Activated naive CD8-positive, alpha-beta T cell treated with anti-CD3 and anti-CD28 coated beads, Interleukin-2, amount 10 ng/mL, durations not matched to agents 7 days and 5 days (primary cell): ENCODE data around the gene RIPOR2. TPM values are rescaled to one million over a fixed set of nuclear protein-coding genes. Genes with fewer than 3 reads are reported as not detected.
"Not testable (repeated sequence)": the region's sequence is repeated elsewhere in the genome, so short reads cannot be mapped to it uniquely, and the experiment has no call there.

Experiments
- ATAC-seq: fragments of 150-1000 bp; cut with Tn5 transposase; one replicate; pipeline ENCODE4 v1.10.0; 2021; ENCODE audit warnings: low read depth, moderate library complexity
- POLR2A ChIA-PET: fragments of 350-600 bp; sonication (Branson Sonifier 250); formaldehyde crosslinking; loops from one replicate; lab custom pipeline; 2021; ENCODE audit warnings: antibody characterized with exemption; lab: Charles Lee
- DNase-seq: peaks from one replicate; pipeline ENCODE4 v3.0.0; 2021
- H3K27ac Mint-ChIP-seq: one replicate; pipeline ENCODE4 v1.8.0; 2022; ENCODE audit warnings: mild to moderate bottlenecking, mixed read lengths
- H3K27me3 Mint-ChIP-seq: one replicate; pipeline ENCODE4 v1.8.0; 2022; ENCODE audit warnings: mild to moderate bottlenecking, moderate library complexity, mixed read lengths
- H3K36me3 Mint-ChIP-seq: one replicate; pipeline ENCODE4 v1.8.0; 2021; ENCODE audit warnings: mild to moderate bottlenecking, mixed read lengths
- H3K4me1 Mint-ChIP-seq: one replicate; pipeline ENCODE4 v1.8.0; 2021; ENCODE audit warnings: mixed read lengths
- H3K4me3 Mint-ChIP-seq: one replicate; pipeline ENCODE4 v1.8.0; 2022; ENCODE audit warnings: mild to moderate bottlenecking, moderate library complexity, mixed read lengths
- H3K9me3 Mint-ChIP-seq: one replicate; pipeline ENCODE4 v1.8.0; 2021; ENCODE audit warnings: mixed read lengths
- total RNA-seq, 2 experiments: library from RNA; stranded (reverse); gene quantifications; one replicate each; pipeline ENCODE4 v1.2.3, GENCODE V29; 2021

The RIPOR2 gene
- total RNA-seq, 2 experiments from 2014 or later: 181 to 195 TPM

- H3K27me3 Mint-ChIP-seq: no peaks in the 10 kb centered on the region
- no peak overlapping the region for H3K4me3 Mint-ChIP-seq
- DNase-seq: no peak
- peaks cover 44% of the 10 kb centered on the region for H3K36me3 Mint-ChIP-seq
- peaks cover 66% of the 10 kb centered on the region for H3K4me1 Mint-ChIP-seq
- no peaks in the 10 kb centered on the region for H3K9me3 Mint-ChIP-seq
- POLR2A ChIA-PET: interaction anchor here (1.6 kb wide), 1 partner anchor 101 kb away, joined by 3 read pairs; no protein-coding TSS in a partner anchor
- peak overlapping the region; percentile 76 for H3K27ac Mint-ChIP-seq
- no peak for ATAC-seq
Measured at GRCh38 chr6:24890471-24890870, 45.3 kb downstream of the RIPOR2 start.

- Mint-ChIP-seq H3K27ac (peak overlapping the region; percentile 59), H3K9me3 (no peaks in the 10 kb centered on the region), H3K4me3 (peak overlapping the region; percentile 15), H3K36me3 (peaks cover 52% of the 10 kb centered on the region), H3K27me3 (no peaks in the 10 kb centered on the region), H3K4me1 (peaks cover 59% of the 10 kb centered on the region)
- POLR2A ChIA-PET: interaction anchor here (0.6 to 1.2 kb wide), 4 partner anchors 18 to 171 kb away, joined by 3 read pairs; no protein-coding TSS in a partner anchor
- no peak for ATAC-seq
- DNase-seq: no peak
Measured at GRCh38 chr6:24888715-24889370, 46.9 kb downstream of the RIPOR2 start.

DNA sequence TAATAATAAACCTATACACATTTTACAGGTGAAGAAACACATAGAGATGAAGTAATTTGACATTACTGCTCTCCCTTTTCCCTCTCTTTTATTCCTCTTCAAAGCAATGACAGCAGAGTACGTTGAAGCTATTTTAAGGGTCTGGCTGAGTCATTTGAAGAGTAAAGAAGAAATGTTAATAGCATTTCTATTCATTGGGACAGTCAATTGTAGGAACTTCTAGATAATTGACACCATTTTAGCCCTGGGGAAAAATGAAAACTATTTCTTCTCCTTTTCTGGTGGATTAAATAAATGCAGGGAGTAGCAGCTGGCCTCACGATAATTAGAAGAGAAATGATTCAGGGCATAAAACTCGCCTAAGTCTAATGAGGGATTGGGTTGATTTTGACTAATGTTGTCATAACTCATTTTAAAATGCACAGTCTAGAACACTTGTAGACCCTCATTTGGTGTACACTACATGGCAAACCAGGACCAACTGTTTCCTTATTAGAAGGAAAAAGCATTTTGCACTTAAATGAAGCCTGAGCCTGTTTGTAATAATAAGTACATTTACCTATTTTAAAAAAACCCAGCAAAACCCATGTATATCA lies 48.1 kb downstream of the RIPOR2 start:
- no peak for ATAC-seq
- H3K4me3 Mint-ChIP-seq: no peak overlapping the region
- H3K9me3 Mint-ChIP-seq: no peaks in the 10 kb centered on the region
- no peak for DNase-seq
- H3K4me1 Mint-ChIP-seq: peaks cover 61% of the 10 kb centered on the region
- no peak overlapping the region for H3K27ac Mint-ChIP-seq
- H3K27me3 Mint-ChIP-seq: no peaks in the 10 kb centered on the region
- POLR2A ChIA-PET: no interaction called here
- peaks cover 54% of the 10 kb centered on the region for H3K36me3 Mint-ChIP-seq

GRCh38 chr6:24883618-24884017 lies 52.1 kb downstream of the RIPOR2 start:
- ATAC-seq (peak; percentile 60), DNase-seq (no peak)
- POLR2A ChIA-PET: interaction anchor here (1.0 kb wide), 1 partner anchor 15 kb away, joined by 3 read pairs; no protein-coding TSS in a partner anchor
- H3K36me3 Mint-ChIP-seq: peaks cover 69% of the 10 kb centered on the region
- no peaks in the 10 kb centered on the region for H3K27me3 Mint-ChIP-seq
- peak overlapping the region; percentile 68 for H3K4me3 Mint-ChIP-seq
- H3K9me3 Mint-ChIP-seq: no peaks in the 10 kb centered on the region
- peak overlapping the region; percentile 86 for H3K27ac Mint-ChIP-seq
- peaks cover 49% of the 10 kb centered on the region for H3K4me1 Mint-ChIP-seq

GRCh38 chr6:24882835-24883555 lies 52.8 kb downstream of the RIPOR2 start:
- H3K4me3 Mint-ChIP-seq: peak overlapping the region; percentile 68
- DNase-seq (no peak), ATAC-seq (no peak)
- H3K9me3 Mint-ChIP-seq: peaks cover 2% of the 10 kb centered on the region
- H3K4me1 Mint-ChIP-seq: peaks cover 46% of the 10 kb centered on the region
- H3K27me3 Mint-ChIP-seq: no peaks in the 10 kb centered on the region
- H3K27ac Mint-ChIP-seq: peak overlapping the region; percentile 86
- peaks cover 74% of the 10 kb centered on the region for H3K36me3 Mint-ChIP-seq
- POLR2A ChIA-PET: interaction anchor here (0.6 to 1.0 kb wide), 2 partner anchors 16 to 29 kb away, joined by 3 read pairs; no protein-coding TSS in a partner anchor

DNA sequence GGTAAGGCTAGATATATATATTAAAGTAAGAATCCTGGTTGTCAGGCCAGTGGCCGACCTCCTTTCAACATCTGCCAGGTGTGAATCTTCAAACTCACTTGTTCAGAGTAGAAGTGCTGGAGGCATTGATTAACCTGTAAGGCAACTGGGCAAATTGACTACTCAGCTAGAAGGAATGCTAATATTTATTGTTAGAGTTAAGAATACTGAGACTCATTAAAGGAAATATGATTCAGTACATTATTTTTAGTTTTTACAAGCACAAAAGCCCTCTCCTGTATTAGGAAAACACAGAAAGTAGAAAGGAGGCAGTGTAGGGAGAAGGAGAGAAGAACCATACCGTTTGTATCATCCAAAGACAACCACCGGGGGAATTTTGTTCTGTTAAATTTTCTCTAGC lies 53.5 kb downstream of the RIPOR2 start:
- POLR2A ChIA-PET: interaction anchor here (0.6 kb wide), 1 partner anchor 28 kb away, joined by 3 read pairs; no protein-coding TSS in a partner anchor
- peaks cover 75% of the 10 kb centered on the region for H3K36me3 Mint-ChIP-seq
- no peak for ATAC-seq
- no peak for DNase-seq
- peak overlapping the region; percentile 3 for H3K4me3 Mint-ChIP-seq
- H3K27ac Mint-ChIP-seq: no peak overlapping the region
- H3K27me3 Mint-ChIP-seq: no peaks in the 10 kb centered on the region
- peaks cover 44% of the 10 kb centered on the region for H3K4me1 Mint-ChIP-seq
- H3K9me3 Mint-ChIP-seq: peaks cover 9% of the 10 kb centered on the region

GRCh38 chr6:24881376-24881775 lies 54.4 kb downstream of the RIPOR2 start:
- POLR2A ChIA-PET: no interaction called here
- no peak overlapping the region for H3K4me3 Mint-ChIP-seq

DNA sequence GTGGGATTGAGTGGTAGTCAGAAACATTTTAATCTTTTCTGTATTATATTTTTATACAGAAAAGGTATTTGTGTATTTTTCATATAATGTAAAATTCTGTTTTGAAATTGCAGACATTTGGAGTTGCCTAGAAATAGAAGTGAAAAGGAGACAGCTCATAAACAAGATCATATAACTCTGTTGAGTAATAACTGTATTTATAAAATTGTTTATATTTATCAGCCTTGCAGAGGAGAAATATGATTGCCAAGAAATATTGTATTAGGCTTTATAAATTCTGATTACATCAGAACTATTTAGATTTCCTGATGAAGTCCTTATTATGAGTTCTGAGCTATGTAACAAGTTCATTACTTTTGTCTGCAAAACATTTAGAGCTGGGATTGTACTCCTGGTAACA lies 55.3 kb downstream of the RIPOR2 start:
- no peak overlapping the region for H3K4me3 Mint-ChIP-seq
- H3K27ac Mint-ChIP-seq: no peak overlapping the region
- H3K27me3 Mint-ChIP-seq: no peaks in the 10 kb centered on the region
- peaks cover 15% of the 10 kb centered on the region for H3K9me3 Mint-ChIP-seq
- ATAC-seq (no peak), DNase-seq (no peak)
- POLR2A ChIA-PET: no interaction called here
- H3K36me3 Mint-ChIP-seq: peaks cover 79% of the 10 kb centered on the region
- H3K4me1 Mint-ChIP-seq: peaks cover 39% of the 10 kb centered on the region

More at GRCh38 chr6:24881376-24881775, 54.4 kb downstream of the RIPOR2 start:
- peak overlapping the region; percentile 24 for H3K27ac Mint-ChIP-seq
- ATAC-seq (no peak), DNase-seq (no peak)
- H3K4me1 Mint-ChIP-seq: peaks cover 44% of the 10 kb centered on the region
- peaks cover 14% of the 10 kb centered on the region for H3K9me3 Mint-ChIP-seq
- H3K27me3 Mint-ChIP-seq: no peaks in the 10 kb centered on the region
- peaks cover 77% of the 10 kb centered on the region for H3K36me3 Mint-ChIP-seq

DNA sequence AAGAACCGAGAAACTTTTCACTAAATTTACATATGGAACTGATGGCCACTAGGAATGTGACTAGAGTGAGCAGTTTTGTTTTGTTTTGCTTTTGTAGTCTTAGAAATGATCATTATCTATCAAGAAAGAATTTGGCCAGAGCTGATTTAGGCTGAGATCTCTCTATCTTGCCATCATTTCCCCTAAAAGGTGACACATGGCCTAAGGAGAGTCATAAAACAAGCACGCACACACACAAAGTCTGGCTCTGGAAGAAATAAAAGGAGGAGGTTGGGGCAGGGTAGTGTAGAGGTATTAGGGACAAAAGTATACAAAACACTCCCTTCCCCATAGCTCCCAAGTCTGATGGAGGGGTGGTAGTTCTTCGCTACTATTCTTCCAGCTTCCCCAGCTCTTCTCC lies 56.4 kb downstream of the RIPOR2 start:
- Mint-ChIP-seq H3K27me3 (no peaks in the 10 kb centered on the region), H3K27ac (no peak overlapping the region), H3K36me3 (peaks cover 80% of the 10 kb centered on the region), H3K4me1 (peaks cover 35% of the 10 kb centered on the region), H3K4me3 (no peak overlapping the region), H3K9me3 (peaks cover 15% of the 10 kb centered on the region)
- DNase-seq: no peak
- POLR2A ChIA-PET: no interaction called here
- no peak for ATAC-seq

- H3K4me3 Mint-ChIP-seq, H3K27me3 Mint-ChIP-seq, H3K27ac Mint-ChIP-seq, POLR2A ChIA-PET, ATAC-seq, DNase-seq: not testable (repeated sequence)
- Mint-ChIP-seq H3K9me3 (peaks cover 15% of the 10 kb centered on the region), H3K4me1 (peaks cover 27% of the 10 kb centered on the region), H3K36me3 (peaks cover 87% of the 10 kb centered on the region)
Measured at GRCh38 chr6:24877747-24878146, 58.0 kb downstream of the RIPOR2 start.

GRCh38 chr6:24876499-24877465 lies 59.0 kb downstream of the RIPOR2 start:
- H3K36me3 Mint-ChIP-seq: peaks cover 87% of the 10 kb centered on the region
- H3K9me3 Mint-ChIP-seq: peaks cover 15% of the 10 kb centered on the region
- no peak for DNase-seq
- no peaks in the 10 kb centered on the region for H3K27me3 Mint-ChIP-seq
- no peak for ATAC-seq
- H3K4me1 Mint-ChIP-seq: peaks cover 20% of the 10 kb centered on the region
- no peak overlapping the region for H3K4me3 Mint-ChIP-seq
- POLR2A ChIA-PET: no interaction called here
- peak overlapping the region; percentile 4 for H3K27ac Mint-ChIP-seq

DNA sequence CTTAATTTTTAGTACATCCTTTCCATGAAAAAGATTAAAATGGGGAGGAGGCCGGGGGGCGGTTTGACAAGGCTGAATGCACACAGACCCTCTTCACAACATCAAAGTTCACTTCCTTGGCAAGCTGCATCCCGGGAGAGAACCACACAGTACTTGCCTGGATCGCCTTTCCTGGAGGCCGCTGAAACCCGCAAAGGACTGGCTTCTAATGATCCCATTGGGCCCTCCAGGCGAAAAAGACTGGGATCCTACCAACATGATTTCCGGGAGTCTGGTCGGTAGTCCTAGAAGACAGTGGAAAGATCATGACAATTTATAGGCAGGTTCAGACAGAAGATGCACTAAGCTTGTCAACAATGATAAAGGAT lies 60.2 kb downstream of the RIPOR2 start:
- peaks cover 15% of the 10 kb centered on the region for H3K9me3 Mint-ChIP-seq
- no peak overlapping the region for H3K27ac Mint-ChIP-seq
- H3K4me3 Mint-ChIP-seq: no peak overlapping the region
- H3K27me3 Mint-ChIP-seq: no peaks in the 10 kb centered on the region
- ATAC-seq: no peak
- DNase-seq: no peak
- POLR2A ChIA-PET: no interaction called here
- peaks cover 87% of the 10 kb centered on the region for H3K36me3 Mint-ChIP-seq
- H3K4me1 Mint-ChIP-seq: peaks cover 14% of the 10 kb centered on the region
